GM12874 (cell line): ENCODE results near the gene TMEM151B.

Experiments
- CTCF ChIP-seq: IDR thresholded peaks from 2 replicates; pipeline ENCODE4 v1.5.1; 2011; ENCODE audit warnings: low read depth, mild to moderate bottlenecking, control low read depth, low read length, moderate library complexity; ENCODE audit not compliant: insufficient read depth

Gene TMEM151B

GRCh38 chr6:44315516-44315915, 45.3 kb downstream of the TMEM151B start:
- no peak for TF ChIP-seq CTCF

- TF ChIP-seq CTCF, result no peak
These were observed 45.7 kb downstream of the TMEM151B start for GRCh38 chr6:44315951-44316350.

- no peak for TF ChIP-seq CTCF
These were observed 46.2 kb downstream of the TMEM151B start for GRCh38 chr6:44316481-44316880.

GRCh38 chr6:44321210-44321609, 51.0 kb downstream of the TMEM151B start:
- no peak for TF ChIP-seq CTCF

GRCh38 chr6:44327096-44327495, 56.8 kb downstream of the TMEM151B start:
- TF ChIP-seq CTCF, result no peak

GRCh38 chr6:44327760-44328159, 57.5 kb downstream of the TMEM151B start:
- no peak for TF ChIP-seq CTCF

GRCh38 chr6:44329858-44330257, 59.6 kb downstream of the TMEM151B start:
- no peak for TF ChIP-seq CTCF

GRCh38 chr6:44332585-44332984, 62.3 kb downstream of the TMEM151B start:
- no peak for TF ChIP-seq CTCF
